CD4-positive, alpha-beta memory T cell (primary cell): ENCODE results near the gene GSTP1. TPM values are rescaled to one million over a fixed set of nuclear protein-coding genes. Genes with fewer than 3 reads are reported as not detected.

ENCODE experiments used
- CTCF ChIA-PET: fragments of 350-600 bp; sonication (Branson Sonifier 250); formaldehyde crosslinking; loops from one replicate; lab custom pipeline; 2021; ENCODE audit warnings: inconsistent platforms; ENCODE audit not compliant: partially characterized antibody; lab: Charles Lee
- POLR2A ChIA-PET: fragments of 350-600 bp; sonication (Branson Sonifier 250); formaldehyde crosslinking; loops from one replicate; lab custom pipeline; 2021; ENCODE audit not compliant: partially characterized antibody; lab: Charles Lee
- DNase-seq, 5 donors: peaks; one replicate each; pipeline versions ENCODE4 v3.0.0 to v3.0.0-alpha.2; 2020 to 2022; ENCODE audit warnings: mixed read lengths in 1 of 5
- H3K27ac ChIP-seq: one replicate; pipeline ENCODE4 v1.7.0; 2013; ENCODE audit warnings: low read depth, low read length
- H3K27me3 ChIP-seq: 2 replicates; pipeline ENCODE4 v1.7.0; 2013; ENCODE audit warnings: mild to moderate bottlenecking, low read length, moderate library complexity; ENCODE audit not compliant: insufficient read depth
- H3K36me3 ChIP-seq: 2 replicates; pipeline ENCODE4 v1.7.0; 2013; ENCODE audit warnings: mild to moderate bottlenecking, low read length, moderate library complexity; ENCODE audit not compliant: insufficient read depth
- H3K4me1 ChIP-seq: 2 replicates; pipeline ENCODE4 v1.7.0; 2013; ENCODE audit warnings: mild to moderate bottlenecking, low read length, moderate library complexity; ENCODE audit not compliant: insufficient read depth
- H3K4me3 ChIP-seq, 2 donors: one replicate each; pipeline ENCODE4 v1.7.0; 2013; ENCODE audit warnings: low read length in 2 of 2, mild to moderate bottlenecking in 1 of 2
- H3K9me3 ChIP-seq, 2 donors: one replicate each; pipeline ENCODE4 v1.7.0; 2013; ENCODE audit warnings: low read length in 2 of 2, control low read depth in 1 of 2; ENCODE audit not compliant: control insufficient read depth in 1 of 2
- H3K27ac Mint-ChIP-seq, 7 donors: one replicate each; pipeline ENCODE4 v1.8.0; 2020 to 2021; ENCODE audit warnings: mixed read lengths in 7 of 7, mild to moderate bottlenecking in 6 of 7, inconsistent platforms in 3 of 7, moderate library complexity in 3 of 7
- H3K27me3 Mint-ChIP-seq, 2 donors: one replicate each; pipeline ENCODE4 v1.8.0; 2020 to 2021; ENCODE audit warnings: mixed read lengths in 2 of 2
- H3K36me3 Mint-ChIP-seq, 2 donors: one replicate each; pipeline ENCODE4 v1.8.0; 2020 to 2021; ENCODE audit warnings: mixed read lengths in 2 of 2, inconsistent platforms in 1 of 2, mild to moderate bottlenecking in 1 of 2
- H3K4me1 Mint-ChIP-seq, 4 donors: one replicate each; pipeline ENCODE4 v1.8.0; 2020 to 2021; ENCODE audit warnings: mixed read lengths in 4 of 4, mild to moderate bottlenecking in 1 of 4
- H3K4me3 Mint-ChIP-seq, 8 donors: one replicate each; pipeline ENCODE4 v1.8.0; 2020 to 2021; ENCODE audit warnings: mixed read lengths in 8 of 8, mild to moderate bottlenecking in 7 of 8, moderate library complexity in 6 of 8, inconsistent platforms in 3 of 8
- H3K9me3 Mint-ChIP-seq, 8 donors: one replicate each; pipeline ENCODE4 v1.8.0; 2020 to 2021; ENCODE audit warnings: mixed read lengths in 8 of 8, mild to moderate bottlenecking in 5 of 8, inconsistent platforms in 3 of 8, moderate library complexity in 1 of 8
- intact Hi-C: fragments of 100-400 bp; cut with micrococcal nuclease; formaldehyde crosslinking; loops from one replicate; pipeline ENCODE4 v1.15.1; 2023
- polyA plus RNA-seq, 2 donors: library from polyadenylated mRNA; unstranded; fragments of 300-500 nt; fragmentation: Illumina TruSeq; gene quantifications; one replicate each; pipeline ENCODE4 v1.2.3, GENCODE V29; 2021
- total RNA-seq, 2 experiments: library from RNA; stranded (reverse); gene quantifications; one replicate each; pipeline ENCODE4 v1.2.3, GENCODE V29; 2021

Gene GSTP1
- total and polyA plus RNA-seq, 4 experiments from 2014 or later = 134 to 245 (median 189) TPM

- H3K36me3 ChIP-seq = no peaks in the 10 kb centered on the region
- ChIA-PET POLR2A (interaction anchor here (0.8 kb wide), 1 partner anchor 139 kb away, joined by 3 read pairs; no protein-coding TSS in a partner anchor), CTCF (no interaction called here)
- no peak for DNase-seq
- Mint-ChIP-seq H3K27ac (no peak overlapping the region), H3K36me3 (no peaks in the 10 kb centered on the region), H3K4me1 (peaks cover 16 to 22% (median 21%) of the 10 kb centered on the region in 4 donors), H3K27me3 (peaks cover 8 to 13% of the 10 kb centered on the region in 2 donors), H3K4me3 (no peak overlapping the region), H3K9me3 (no peaks in the 10 kb centered on the region)
- no peak overlapping the region for H3K27ac ChIP-seq
- no peaks in the 10 kb centered on the region for H3K9me3 ChIP-seq
- intact Hi-C loops = no loop called here
- H3K4me3 ChIP-seq = no peak overlapping the region
- H3K27me3 ChIP-seq = no peaks in the 10 kb centered on the region
- peaks cover 19% of the 10 kb centered on the region for H3K4me1 ChIP-seq
Observed at GRCh38 chr11:67577951-67578350, 5.7 kb upstream of the GSTP1 start.

GRCh38 chr11:67581469-67581868 lies 2.1 kb upstream of the GSTP1 start:
- intact Hi-C loops = no loop called here
- no peak overlapping the region for H3K27ac ChIP-seq
- no peaks in the 10 kb centered on the region for H3K9me3 Mint-ChIP-seq
- H3K27me3 ChIP-seq = no peaks in the 10 kb centered on the region
- peak overlapping the region in 2 of 8 donors; percentile 2 to 32 for H3K4me3 Mint-ChIP-seq
- H3K36me3 Mint-ChIP-seq = peaks cover 0 to 2% of the 10 kb centered on the region in 2 donors
- peaks cover 0 to 2% of the 10 kb centered on the region in 2 donors for H3K27me3 Mint-ChIP-seq
- ChIA-PET CTCF (interaction anchor here (1.5 kb wide), 1 partner anchor 48 kb away, joined by 3 read pairs; the partner anchor contains the start of gene NUDT8), POLR2A (interaction anchor here (1.5 kb wide), 1 partner anchor 28 kb away, joined by 3 read pairs; no protein-coding TSS in a partner anchor)
- no peak for DNase-seq
- H3K9me3 ChIP-seq = no peaks in the 10 kb centered on the region
- peaks cover 20% of the 10 kb centered on the region for H3K4me1 ChIP-seq
- H3K27ac Mint-ChIP-seq = peak overlapping the region in 1 of 7 donors; percentile 13
- H3K4me3 ChIP-seq = no peak overlapping the region
- H3K36me3 ChIP-seq = no peaks in the 10 kb centered on the region
- H3K4me1 Mint-ChIP-seq = peaks cover 21 to 41% (median 33%) of the 10 kb centered on the region in 4 donors

DNA sequence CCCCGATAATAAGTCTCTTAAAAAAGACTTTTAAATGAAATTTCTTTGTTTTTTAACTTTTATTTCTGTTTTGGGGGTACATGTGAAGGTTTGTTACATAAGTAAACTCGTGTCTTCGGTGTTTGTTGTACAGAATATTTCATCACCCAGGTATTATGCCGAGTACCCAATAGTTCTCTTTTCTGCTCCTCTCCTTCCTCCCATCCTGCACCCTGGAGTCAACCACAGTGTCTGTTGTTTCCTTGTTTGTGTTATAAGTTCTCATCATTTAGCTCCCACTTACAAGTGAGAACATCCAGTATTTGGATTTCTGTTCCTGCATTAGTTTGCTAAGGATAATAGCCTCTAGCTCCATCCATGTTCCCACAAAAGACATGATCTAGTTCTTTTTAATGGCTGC lies 1.6 kb upstream of the GSTP1 start:
- Histone ChIP-seq H3K36me3 (no peaks in the 10 kb centered on the region), H3K9me3 (no peaks in the 10 kb centered on the region), H3K27ac (no peak overlapping the region), H3K4me1 (peaks cover 20% of the 10 kb centered on the region), H3K27me3 (no peaks in the 10 kb centered on the region), H3K4me3 (no peak overlapping the region)
- no peak for DNase-seq
- Mint-ChIP-seq H3K27ac (peak overlapping the region in 5 of 7 donors; percentile 24 to 85 (median 52)), H3K9me3 (no peaks in the 10 kb centered on the region), H3K4me1 (peaks cover 21 to 45% (median 33%) of the 10 kb centered on the region in 4 donors), H3K27me3 (no peaks in the 10 kb centered on the region), H3K36me3 (peaks cover 0 to 2% of the 10 kb centered on the region in 2 donors), H3K4me3 (peak overlapping the region in 6 of 8 donors; percentile 49 to 74 (median 72))
- ChIA-PET CTCF (interaction anchor here (1.5 to 2.4 kb wide), 2 partner anchors 12 to 47 kb away, joined by 3 to 6 read pairs; partner anchors contain the start of gene NUDT8), POLR2A (interaction anchor here (1.5 to 3.4 kb wide), 2 partner anchors 27 to 33 kb away, joined by 3 to 22 read pairs; no protein-coding TSS in a partner anchor)
- intact Hi-C loops = no loop called here

DNA sequence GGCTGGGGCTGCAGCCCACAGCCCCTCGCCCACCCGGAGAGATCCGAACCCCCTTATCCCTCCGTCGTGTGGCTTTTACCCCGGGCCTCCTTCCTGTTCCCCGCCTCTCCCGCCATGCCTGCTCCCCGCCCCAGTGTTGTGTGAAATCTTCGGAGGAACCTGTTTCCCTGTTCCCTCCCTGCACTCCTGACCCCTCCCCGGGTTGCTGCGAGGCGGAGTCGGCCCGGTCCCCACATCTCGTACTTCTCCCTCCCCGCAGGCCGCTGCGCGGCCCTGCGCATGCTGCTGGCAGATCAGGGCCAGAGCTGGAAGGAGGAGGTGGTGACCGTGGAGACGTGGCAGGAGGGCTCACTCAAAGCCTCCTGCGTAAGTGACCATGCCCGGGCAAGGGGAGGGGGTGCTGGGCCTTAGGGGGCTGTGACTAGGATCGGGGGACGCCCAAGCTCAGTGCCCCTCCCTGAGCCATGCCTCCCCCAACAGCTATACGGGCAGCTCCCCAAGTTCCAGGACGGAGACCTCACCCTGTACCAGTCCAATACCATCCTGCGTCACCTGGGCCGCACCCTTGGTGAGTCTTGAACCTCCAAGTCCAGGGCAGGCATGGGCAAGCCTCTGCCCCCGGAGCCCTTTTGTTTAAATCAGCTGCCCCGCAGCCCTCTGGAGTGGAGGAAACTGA lies 731 bp downstream of the GSTP1 start:
- Mint-ChIP-seq H3K9me3 (no peaks in the 10 kb centered on the region), H3K27ac (peak overlapping the region in 6 of 7 donors; percentile 60 to 92 (median 74)), H3K36me3 (peaks cover 0 to 2% of the 10 kb centered on the region in 2 donors), H3K27me3 (no peaks in the 10 kb centered on the region), H3K4me1 (peaks cover 18 to 40% (median 29%) of the 10 kb centered on the region in 4 donors), H3K4me3 (peak overlapping the region; percentile 50 to 77 (median 72))
- Histone ChIP-seq H3K9me3 (no peaks in the 10 kb centered on the region), H3K27me3 (no peaks in the 10 kb centered on the region), H3K27ac (peak overlapping the region; percentile 65), H3K36me3 (no peaks in the 10 kb centered on the region), H3K4me1 (peaks cover 16% of the 10 kb centered on the region), H3K4me3 (peak overlapping the region; percentile 6 to 54)
- peak in 3 of 5 donors; percentile 21 to 51 (median 22) for DNase-seq
- CTCF ChIA-PET = interaction anchor here (1.2 to 2.4 kb wide), 4 partner anchors 10 to 197 kb away, joined by 3 to 6 read pairs (median 4); partner anchors contain the start of gene NUDT8
- POLR2A ChIA-PET = interaction anchor here (0.5 to 3.4 kb wide), 6 partner anchors 17 to 148 kb away, joined by 3 to 22 read pairs (median 6); partner anchors contain the start of genes NUDT8 and PTPRCAP
- intact Hi-C loops = no loop called here

GRCh38 chr11:67584881-67585873 lies 1.6 kb downstream of the GSTP1 start:
- H3K27ac Mint-ChIP-seq = peak overlapping the region; percentile 4 to 87 (median 76)
- peaks cover 13 to 33% (median 22%) of the 10 kb centered on the region in 4 donors for H3K4me1 Mint-ChIP-seq
- CTCF ChIA-PET = interaction anchor here (1.2 to 1.4 kb wide), 3 partner anchors 27 to 198 kb away, joined by 3 to 5 read pairs (median 3); partner anchors contain the start of gene NUDT8
- no peaks in the 10 kb centered on the region for H3K27me3 ChIP-seq
- no peak for DNase-seq
- H3K36me3 ChIP-seq = no peaks in the 10 kb centered on the region
- POLR2A ChIA-PET = interaction anchor here (3.4 kb wide), 1 partner anchor 29 kb away, joined by 22 read pairs; no protein-coding TSS in a partner anchor
- no peak overlapping the region for H3K4me3 ChIP-seq
- H3K9me3 Mint-ChIP-seq = no peaks in the 10 kb centered on the region
- H3K4me3 Mint-ChIP-seq = peak overlapping the region in 7 of 8 donors; percentile 62 to 77 (median 73)
- H3K27ac ChIP-seq = peak overlapping the region; percentile 9
- no peaks in the 10 kb centered on the region for H3K27me3 Mint-ChIP-seq
- peaks cover 0 to 2% of the 10 kb centered on the region in 2 donors for H3K36me3 Mint-ChIP-seq
- intact Hi-C loops = no loop called here
- H3K9me3 ChIP-seq = no peaks in the 10 kb centered on the region
- peaks cover 10% of the 10 kb centered on the region for H3K4me1 ChIP-seq

DNA sequence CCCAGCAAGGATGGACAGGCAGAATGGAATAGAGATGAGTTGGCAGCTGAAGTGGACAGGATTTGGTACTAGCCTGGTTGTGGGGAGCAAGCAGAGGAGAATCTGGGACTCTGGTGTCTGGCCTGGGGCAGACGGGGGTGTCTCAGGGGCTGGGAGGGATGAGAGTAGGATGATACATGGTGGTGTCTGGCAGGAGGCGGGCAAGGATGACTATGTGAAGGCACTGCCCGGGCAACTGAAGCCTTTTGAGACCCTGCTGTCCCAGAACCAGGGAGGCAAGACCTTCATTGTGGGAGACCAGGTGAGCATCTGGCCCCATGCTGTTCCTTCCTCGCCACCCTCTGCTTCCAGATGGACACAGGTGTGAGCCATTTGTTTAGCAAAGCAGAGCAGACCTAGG lies 2.3 kb downstream of the GSTP1 start:
- peaks cover 13 to 33% (median 22%) of the 10 kb centered on the region in 4 donors for H3K4me1 Mint-ChIP-seq
- H3K36me3 ChIP-seq = no peaks in the 10 kb centered on the region
- no peaks in the 10 kb centered on the region for H3K27me3 Mint-ChIP-seq
- H3K27ac ChIP-seq = no peak overlapping the region
- peaks cover 10% of the 10 kb centered on the region for H3K4me1 ChIP-seq
- peak overlapping the region; percentile 25 to 85 (median 73) for H3K27ac Mint-ChIP-seq
- peak overlapping the region in 5 of 8 donors; percentile 1 to 59 (median 36) for H3K4me3 Mint-ChIP-seq
- H3K9me3 Mint-ChIP-seq = no peaks in the 10 kb centered on the region
- CTCF ChIA-PET = no interaction called here
- H3K4me3 ChIP-seq = no peak overlapping the region
- H3K36me3 Mint-ChIP-seq = peaks cover 0 to 2% of the 10 kb centered on the region in 2 donors
- POLR2A ChIA-PET = interaction anchor here (1.2 kb wide), 1 partner anchor 102 kb away, joined by 3 read pairs; no protein-coding TSS in a partner anchor
- no peak for DNase-seq
- intact Hi-C loops = no loop called here
- no peaks in the 10 kb centered on the region for H3K27me3 ChIP-seq
- no peaks in the 10 kb centered on the region for H3K9me3 ChIP-seq
